ENCODE results near the gene DLEC1. TPM values are rescaled to one million over a fixed set of nuclear protein-coding genes. Genes with fewer than 3 reads are reported as not detected.

Gene DLEC1
- total and polyA plus RNA-seq, 9 of the 15 experiments (the other 6 are each of a cell fraction or from before 2014, with no cell fraction given): 0.07 to 0.08 TPM; not detected in 7

DNA sequence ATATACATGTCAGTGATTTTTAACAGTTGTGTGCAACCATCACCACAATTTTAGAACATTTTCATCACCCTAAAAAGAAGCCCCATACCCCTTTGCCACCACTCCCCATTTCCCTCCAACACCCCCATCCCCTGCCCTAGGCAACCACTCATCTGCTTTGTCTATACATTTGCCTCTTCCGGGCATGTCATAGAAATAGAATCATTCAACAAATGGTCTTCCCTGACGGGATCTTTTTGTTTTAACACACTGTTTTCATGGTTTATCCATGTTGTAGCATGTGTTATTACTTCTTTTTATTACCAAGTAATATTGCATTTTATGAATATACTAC is 44.4 kb upstream of the DLEC1 start (continued):
- TF ChIP-seq, protein P1, sequence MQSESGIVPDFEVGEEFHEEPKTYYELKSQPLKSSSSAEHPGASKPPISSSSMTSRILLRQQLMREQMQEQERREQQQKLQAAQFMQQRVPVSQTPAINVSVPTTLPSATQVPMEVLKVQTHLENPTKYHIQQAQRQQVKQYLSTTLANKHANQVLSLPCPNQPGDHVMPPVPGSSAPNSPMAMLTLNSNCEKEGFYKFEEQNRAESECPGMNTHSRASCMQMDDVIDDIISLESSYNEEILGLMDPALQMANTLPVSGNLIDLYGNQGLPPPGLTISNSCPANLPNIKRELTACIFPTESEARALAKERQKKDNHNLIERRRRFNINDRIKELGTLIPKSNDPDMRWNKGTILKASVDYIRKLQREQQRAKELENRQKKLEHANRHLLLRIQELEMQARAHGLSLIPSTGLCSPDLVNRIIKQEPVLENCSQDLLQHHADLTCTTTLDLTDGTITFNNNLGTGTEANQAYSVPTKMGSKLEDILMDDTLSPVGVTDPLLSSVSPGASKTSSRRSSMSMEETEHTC (IDR thresholded peaks at IDR 0.05): no peak
- TF ChIP-seq ZNF408 (CRISPR knock-in tag; IDR thresholded peaks at IDR 0.05; ENCODE audit: low read depth) (no peak), ZNF184 (CRISPR knock-in tag; IDR thresholded peaks at IDR 0.05) (no peak), ZNF778 (CRISPR knock-in tag; IDR thresholded peaks at IDR 0.05) (no peak), HDAC2 (IDR thresholded peaks at IDR 0.05) (no peak)

DNA sequence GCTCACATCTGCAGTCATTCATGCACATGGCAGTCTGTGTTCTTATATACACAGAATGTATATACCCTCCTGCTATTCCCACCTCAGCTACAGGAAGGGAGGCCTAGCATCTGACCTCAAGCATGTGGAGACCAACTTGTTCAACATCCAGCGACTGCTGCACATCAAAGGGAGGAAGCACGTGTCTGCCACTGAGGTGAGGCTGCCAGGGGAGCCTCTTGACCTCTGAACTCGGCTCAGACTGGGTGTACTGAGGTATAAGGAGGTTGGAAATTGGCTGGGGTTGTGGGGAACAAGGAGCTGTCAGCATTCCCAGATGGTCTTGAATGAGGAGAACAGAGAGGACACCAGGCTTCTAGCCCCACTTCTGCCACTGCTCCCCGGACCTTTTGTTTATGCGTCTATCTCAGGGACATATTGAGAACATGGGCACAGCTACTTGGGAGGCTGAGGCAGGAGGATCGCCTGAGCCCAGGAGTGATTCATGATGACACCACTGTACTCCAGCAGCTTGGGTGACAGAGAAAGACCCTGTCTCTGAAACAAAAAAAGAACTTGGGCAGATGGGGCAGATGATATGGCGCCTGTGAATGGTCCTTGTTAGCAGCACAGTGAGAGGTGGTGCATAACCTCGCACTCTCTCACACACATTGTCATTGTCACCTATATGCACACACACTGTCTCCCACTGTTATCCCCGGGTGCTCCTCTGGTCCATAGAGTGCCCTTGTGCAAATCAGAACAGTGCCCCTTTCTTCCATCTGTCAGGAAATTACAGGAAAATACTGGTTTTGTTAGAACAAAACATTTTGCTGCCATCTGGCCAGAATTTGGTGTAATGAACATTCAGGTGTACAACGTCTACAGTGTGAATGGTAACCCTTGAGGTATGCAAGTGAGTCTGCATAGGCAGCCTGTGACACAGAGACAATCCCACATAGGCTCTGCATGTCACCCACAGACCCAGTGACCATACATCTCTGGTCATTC is 43.1 kb upstream of the DLEC1 start:
- CTCF ChIA-PET (ENCODE audit: low intra/inter-chr PET ratio): interaction anchor here (2.4 kb wide), 1 partner anchor 21 kb away, joined by 16 read pairs; no protein-coding TSS in a partner anchor
- no peaks in the 10 kb centered on the region for H4K20me1 ChIP-seq (replicated peaks; ENCODE audit: control insufficient read depth, insufficient read depth, low read length)
- TF ChIP-seq ZFP30 (CRISPR knock-in tag; IDR thresholded peaks at IDR 0.05; ENCODE audit: borderline replicate concordance): 0 out of 2 replicates have a peak, but pooled peaks have one; percentile 6
- no peak for TF ChIP-seq TEAD4 (IDR thresholded peaks at IDR 0.05; ENCODE audit: low read length)
- TF ChIP-seq TEAD4 (CRISPR knock-in tag; IDR thresholded peaks at IDR 0.05; ENCODE audit: borderline replicate concordance): 0 out of 2 replicates have a peak, but pooled peaks have one; percentile 13
- TF ChIP-seq ZNF12 (CRISPR knock-in tag; IDR thresholded peaks at IDR 0.05): peak; percentile 30; the same call in 1 of the 2 replicates
- TF ChIP-seq RBBP5 (IDR thresholded peaks at IDR 0.05; ENCODE audit: borderline replicate concordance, insufficient read depth, low read length, poor library complexity, severe bottlenecking): peak; percentile 36
- no peak for TF ChIP-seq TAF7 (tag; IDR thresholded peaks at IDR 0.05)
- TF ChIP-seq KLF13 (tag; IDR thresholded peaks at IDR 0.05; ENCODE audit: borderline replicate concordance, low read depth): no peak
- ATAC-seq (no peak), FAIRE-seq (no peak), DNase-seq (ENCODE audit: extremely low read depth in 1 of 4, low spot score in 3 of 4) (no peak)
- POLR2A ChIA-PET: interaction anchor here (0.6 to 1.4 kb wide), 6 partner anchors 11 to 552 kb away, joined by 3 to 7 read pairs (median 6); no protein-coding TSS in a partner anchor
- peaks cover 22% of the 10 kb centered on the region for H3K79me2 ChIP-seq (ENCODE audit: control insufficient read depth, insufficient read depth, low read length)
- WGBS (ENCODE audit: insufficient coverage, low coverage, missing lambda C conversion rate): 75% methylated on average over 10 of the region's 10 CpGs
- no peak overlapping the region for H3K4me3 ChIP-seq
- H3K27me3 ChIP-seq (ENCODE audit: control insufficient read depth in 2 of 2, insufficient read depth in 2 of 2, low read length in 2 of 2): no peaks in the 10 kb centered on the region
- H3K9ac ChIP-seq (ENCODE audit: insufficient read depth in 1 of 2, low read depth in 2 of 2, low read length in 2 of 2): peak overlapping the region; percentile 66 to 91; a peak in 2 of 4 replicates
- H3K9me1 ChIP-seq (ENCODE audit: control insufficient read depth, insufficient read depth, low read length): peaks cover 5% of the 10 kb centered on the region
- H3K27ac ChIP-seq (ENCODE audit: extremely low read depth, low read depth, low read length): peak overlapping the region; percentile 93; the same call in 2 of the 3 replicates
- H3K4me1 ChIP-seq (replicated peaks in 1 of 2; ENCODE audit: control insufficient read depth in 2 of 2, insufficient read depth in 2 of 2, low read length in 2 of 2): peaks cover 59 to 65% of the 10 kb centered on the region in 2 experiments
- no TSS peak for BruUV-seq (replicated peaks)
- intact Hi-C loops (cut with micrococcal nuclease) (no loop called here), in situ Hi-C loops (cut with MboI) (no loop called here)
- H3K9me3 ChIP-seq (replicated peaks; ENCODE audit: control insufficient read depth, insufficient read depth, low read depth, low read length): no peaks in the 10 kb centered on the region
- H3K36me3 ChIP-seq (ENCODE audit: control insufficient read depth, insufficient read depth, low read length): peaks cover 44% of the 10 kb centered on the region
- peak overlapping the region; percentile 86 for H3K4me2 ChIP-seq (ENCODE audit: insufficient read depth, low read length)
- H2AFZ ChIP-seq (ENCODE audit: low read depth, low read length): peak overlapping the region; percentile 71; the same call in 1 of the 2 replicates
